Lung microvascular endothelial cell (primary cell): ENCODE results near the gene PFDN4. TPM values are rescaled to one million over a fixed set of nuclear protein-coding genes. Genes with fewer than 3 reads are reported as not detected.

Source experiments
- DNase-seq, 2 donors: peaks; one replicate each; pipeline versions ENCODE4 v3.0.0 to v3.0.0-alpha.2; 2010; ENCODE audit warnings: low read depth in 2 of 2
- total RNA-seq: library from RNA; depleted of rRNA; stranded (reverse); fragments of >200 nt; gene quantifications from 2 replicates; pipeline ENCODE4 v1.2.1, GENCODE V29; 2014

PFDN4 gene, protein sequence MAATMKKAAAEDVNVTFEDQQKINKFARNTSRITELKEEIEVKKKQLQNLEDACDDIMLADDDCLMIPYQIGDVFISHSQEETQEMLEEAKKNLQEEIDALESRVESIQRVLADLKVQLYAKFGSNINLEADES
- 57.5 and 80.9 TPM in 2 replicates for total RNA-seq

DNA sequence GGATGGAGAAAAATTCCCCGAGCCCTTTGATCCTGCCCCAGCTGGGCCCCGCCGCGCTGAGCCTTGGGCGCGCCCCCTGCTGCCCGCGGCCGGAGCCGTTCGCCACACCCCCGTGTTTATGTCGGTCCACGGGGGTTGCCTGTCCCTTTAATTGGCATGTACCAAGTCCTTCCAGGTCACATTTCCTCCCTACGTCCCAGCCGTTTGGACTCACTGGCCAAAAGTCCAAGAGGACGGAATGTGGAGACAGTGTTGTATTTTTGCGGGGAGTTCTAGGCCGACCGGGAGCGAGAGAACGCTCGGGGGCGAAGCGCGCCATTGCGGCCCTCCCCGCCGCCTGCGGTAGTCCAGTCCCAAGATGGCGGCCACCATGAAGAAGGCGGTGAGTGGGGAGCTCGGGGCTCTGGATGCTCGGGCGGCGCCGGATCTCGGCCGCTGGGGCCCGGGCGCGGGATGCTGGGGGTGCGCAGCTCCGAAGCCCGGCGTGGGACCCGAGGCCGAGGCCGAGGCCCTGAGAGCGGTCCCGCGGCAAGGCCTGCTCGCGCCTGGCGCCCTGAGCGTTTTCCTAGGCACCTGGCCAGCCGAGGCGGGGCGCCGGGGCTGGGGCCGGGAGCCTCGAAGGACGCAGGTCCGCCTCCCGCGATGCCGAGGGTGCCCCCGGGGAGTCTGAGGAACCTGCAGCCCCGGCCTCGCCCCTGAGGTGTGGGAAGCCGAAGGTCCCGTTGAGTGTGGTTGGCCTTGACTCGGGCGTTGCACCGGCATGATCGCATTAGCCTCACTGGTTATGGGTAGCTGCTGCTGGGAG is at the start of gene PFDN4:
PFDN4 (plus strand) TSS at position 345 of the 805 bp plus-strand sequence; CDS start at position 359, 14 bp downstream.
- peak; percentile 87 to 90 for DNase-seq

DNA sequence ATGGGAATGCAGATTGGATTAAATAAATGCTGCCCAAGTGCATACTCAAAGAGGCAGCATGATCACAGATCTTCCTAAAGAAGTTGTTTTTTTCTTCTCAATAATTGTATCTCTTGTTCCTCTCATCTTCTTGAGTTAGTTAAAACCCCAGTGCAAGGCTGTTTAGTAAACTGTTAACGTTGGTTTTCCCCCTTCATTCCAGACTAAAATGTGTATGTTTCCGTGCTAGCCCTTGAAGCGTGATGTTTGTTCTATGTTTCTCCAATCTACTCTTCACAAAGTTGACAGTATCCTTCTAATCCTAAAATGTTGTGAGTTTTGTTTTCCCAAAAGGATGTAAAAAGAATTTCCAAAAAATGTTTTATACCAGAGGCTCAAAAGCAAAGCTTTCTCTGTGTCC is 49.7 kb upstream of the PFDN4 start:
- no peak for DNase-seq

DNA sequence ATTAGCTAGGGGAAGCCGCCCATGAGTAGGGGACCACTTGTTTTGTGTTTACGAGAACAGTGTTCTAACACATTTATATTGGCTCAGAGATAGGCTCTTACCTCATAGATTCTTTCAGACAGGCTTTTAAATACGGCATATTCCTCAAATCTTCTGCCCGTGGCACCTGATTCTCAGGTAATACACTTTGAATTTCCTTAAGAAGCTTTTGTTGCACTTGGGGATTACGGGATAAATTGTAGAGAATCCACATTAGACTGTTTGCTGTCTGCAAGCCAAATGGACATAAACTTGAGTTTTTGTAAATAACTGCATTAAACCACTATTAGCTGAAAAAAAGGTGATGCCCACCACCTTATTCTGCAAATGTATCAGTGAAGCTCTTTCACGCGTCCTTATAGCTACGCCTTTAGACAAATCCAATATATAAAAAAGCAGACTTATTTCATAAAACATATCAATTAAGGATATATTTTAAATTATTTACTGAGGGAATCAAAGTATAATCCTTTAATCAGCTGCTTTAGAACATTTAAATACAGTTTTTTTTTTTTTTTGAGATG is 49.0 kb upstream of the PFDN4 start:
- DNase-seq, result no peak

DNA sequence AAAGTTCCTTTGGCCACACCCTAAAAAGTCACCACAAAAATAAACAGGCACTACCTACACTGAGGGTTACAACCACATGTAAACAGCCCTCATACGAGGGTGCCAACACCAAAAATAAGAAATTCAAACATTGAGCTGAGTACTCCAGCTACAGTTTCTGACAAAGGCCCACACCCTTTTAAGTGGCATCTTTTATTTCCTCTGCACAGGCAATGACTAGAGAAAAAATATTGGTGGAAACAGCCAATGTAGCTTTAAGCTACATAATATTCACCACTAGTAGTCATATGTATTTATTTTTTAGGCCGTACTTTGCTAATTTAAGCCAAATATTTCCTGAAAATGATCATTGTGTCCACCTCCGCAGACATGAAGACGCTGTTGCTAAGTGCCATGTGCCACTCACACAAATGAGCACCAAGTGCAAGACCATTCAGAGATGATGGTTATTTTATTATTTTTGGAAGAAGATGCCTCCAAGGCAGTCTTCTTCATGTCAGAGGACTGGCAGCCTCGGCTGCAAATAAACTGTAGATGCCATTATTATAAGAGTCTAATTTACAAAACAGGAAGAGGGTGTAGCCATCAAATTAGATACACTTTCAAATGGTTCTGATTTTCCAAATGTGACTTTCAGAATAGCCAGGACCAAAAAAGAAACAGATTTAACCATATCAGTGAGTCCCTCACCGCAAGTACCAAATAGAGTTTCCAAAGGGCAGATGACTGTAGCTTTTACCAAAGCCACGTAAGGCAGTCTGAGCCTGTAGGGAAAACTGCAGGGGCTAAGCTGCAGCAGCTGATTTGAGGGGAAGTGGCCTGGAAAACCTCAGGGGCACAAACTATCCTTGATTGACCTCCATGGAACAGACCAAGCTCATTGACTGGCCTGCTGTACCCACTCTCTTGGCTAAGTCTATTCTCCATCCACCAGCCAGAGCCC is 47.6 kb upstream of the PFDN4 start:
- no peak for DNase-seq

DNA sequence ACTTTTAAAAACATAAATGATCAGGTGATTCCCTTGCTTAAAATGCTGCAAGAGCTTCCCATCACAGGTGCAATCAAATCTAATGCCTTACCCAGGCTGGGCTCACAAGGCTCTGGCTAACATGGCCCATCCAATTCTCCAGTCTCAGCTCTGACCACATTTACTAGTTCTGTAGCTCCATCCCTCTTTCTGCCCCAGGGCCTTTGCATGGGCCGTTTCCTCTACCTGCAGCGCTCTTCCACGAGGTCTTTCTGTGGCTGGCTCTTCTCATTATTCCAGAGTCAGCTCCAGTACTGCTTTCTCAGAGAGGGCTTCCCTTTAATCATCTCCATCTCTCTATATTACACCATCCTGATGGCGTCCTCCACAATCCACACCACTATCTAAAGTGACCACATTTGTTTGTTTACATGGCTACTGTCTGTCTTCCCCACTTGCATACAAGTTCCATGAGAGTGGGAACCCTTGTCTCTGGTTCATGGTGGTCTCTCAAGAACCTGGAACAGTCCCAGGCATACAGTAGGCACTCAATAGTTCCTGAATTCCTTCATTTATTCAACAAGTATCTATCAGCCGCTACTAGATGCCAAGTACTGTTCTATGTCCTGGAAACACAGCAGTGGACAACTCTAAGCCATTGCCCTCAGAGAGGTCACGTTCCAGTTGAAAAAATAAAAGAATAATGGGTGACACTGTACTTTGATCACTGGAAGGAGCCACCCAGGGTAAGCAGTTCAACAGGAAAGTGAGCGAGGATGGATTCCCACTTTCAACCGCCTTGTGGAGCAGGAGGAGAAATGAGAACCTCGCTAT is 46.7 kb upstream of the PFDN4 start:
- no peak for DNase-seq

DNA sequence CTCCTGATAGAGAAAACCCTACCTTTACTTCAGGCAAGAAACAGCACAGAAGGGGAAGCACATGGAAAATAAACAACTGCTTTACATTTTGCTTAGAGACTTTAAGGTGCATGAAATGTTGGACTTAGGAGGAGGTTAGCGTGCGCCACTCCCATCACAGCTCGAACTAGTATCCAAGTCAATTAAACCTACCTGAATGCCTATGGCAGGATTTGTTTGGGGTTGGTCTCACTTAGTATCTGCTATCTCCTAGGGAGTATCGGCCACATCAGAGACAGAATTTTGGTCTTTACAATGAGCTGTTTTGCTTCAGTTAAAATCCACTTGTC is 46.1 kb upstream of the PFDN4 start:
- no peak for DNase-seq

DNA sequence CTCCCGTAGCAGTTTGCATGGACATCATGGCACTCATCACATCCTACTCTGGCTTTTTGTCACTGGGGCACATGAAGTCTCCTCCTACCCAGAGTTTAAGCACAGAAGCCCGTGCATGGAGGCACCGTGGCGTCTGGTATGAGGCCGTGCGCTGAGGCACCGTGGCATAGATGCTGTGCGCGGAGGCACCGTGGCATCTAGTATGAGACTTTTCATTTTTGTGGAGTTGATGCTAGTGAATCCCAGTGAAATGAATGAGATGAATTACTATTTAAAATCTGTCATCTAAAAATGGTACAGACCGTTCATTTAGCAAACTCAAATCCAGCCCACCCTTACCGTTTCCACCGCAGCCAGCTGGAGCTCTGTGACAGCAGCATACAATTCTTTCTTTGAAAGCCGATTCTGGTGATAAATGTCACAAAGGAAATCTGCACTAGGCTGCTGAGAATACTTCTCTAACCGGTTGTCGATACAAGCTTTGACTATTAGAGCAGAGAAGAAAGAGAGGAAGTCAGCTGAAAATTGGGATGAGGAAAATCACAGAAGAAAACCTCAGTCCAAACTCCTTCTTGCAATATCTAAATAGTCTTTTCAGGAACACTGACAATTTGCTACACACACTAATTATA is 45.4 kb upstream of the PFDN4 start:
- DNase-seq, result no peak

DNA sequence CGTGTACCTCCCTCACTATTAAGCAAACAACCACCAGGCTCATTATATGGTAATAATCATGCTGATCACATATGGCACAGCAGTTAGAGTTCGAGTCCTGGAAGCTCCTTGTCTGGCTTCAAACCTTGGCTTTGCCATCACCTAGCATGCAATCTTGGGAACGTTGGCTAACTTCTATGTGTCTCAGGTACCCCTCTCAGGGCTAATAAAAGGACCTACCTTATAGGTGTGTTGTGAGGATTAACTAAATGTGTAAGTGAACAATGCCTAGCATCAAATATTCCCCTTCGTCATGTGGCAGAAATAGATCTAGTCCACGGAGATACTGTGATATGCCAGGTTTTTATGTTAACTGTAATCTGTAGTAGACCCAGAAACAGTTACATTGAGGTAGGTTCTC is 44.5 kb upstream of the PFDN4 start:
- no peak for DNase-seq

DNA sequence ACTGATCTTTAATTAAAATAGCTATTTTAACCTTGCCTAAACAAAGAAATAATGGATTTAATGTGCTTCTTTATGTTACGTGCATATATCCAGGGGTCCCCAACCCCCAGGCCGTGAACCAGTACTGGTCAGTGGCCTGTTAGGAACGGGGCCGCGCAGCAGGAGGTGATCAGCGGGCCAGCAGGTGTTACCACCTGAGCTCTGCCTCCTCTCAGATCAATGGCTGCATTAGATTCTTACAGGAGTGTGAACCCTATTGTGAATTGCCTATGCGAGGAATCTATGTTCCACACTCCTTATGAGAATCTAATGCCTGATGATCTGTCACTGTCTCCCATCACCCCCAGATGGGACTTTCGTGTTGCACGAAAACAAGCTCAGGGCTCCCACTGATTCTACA is 42.9 kb upstream of the PFDN4 start:
- no peak for DNase-seq

DNA sequence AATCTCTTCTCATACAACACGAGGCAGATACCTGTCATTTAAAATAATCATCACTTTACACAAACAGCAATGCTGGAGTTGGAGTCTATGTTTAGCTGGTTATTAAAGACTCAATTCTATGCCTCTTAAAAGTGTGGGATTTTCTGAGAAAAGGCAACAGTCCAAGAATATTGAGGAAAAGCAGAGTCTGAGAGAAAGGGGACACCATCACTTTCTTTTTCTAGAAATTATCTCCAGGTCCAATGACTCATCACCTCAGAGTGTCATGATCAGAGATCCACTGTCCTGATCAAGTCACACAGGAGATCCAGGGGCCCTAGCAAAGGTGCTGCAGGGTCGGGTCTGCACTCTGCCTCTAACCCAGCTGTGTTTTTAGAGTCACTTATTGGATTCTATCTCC is 42.1 kb upstream of the PFDN4 start:
- DNase-seq, result no peak

DNA sequence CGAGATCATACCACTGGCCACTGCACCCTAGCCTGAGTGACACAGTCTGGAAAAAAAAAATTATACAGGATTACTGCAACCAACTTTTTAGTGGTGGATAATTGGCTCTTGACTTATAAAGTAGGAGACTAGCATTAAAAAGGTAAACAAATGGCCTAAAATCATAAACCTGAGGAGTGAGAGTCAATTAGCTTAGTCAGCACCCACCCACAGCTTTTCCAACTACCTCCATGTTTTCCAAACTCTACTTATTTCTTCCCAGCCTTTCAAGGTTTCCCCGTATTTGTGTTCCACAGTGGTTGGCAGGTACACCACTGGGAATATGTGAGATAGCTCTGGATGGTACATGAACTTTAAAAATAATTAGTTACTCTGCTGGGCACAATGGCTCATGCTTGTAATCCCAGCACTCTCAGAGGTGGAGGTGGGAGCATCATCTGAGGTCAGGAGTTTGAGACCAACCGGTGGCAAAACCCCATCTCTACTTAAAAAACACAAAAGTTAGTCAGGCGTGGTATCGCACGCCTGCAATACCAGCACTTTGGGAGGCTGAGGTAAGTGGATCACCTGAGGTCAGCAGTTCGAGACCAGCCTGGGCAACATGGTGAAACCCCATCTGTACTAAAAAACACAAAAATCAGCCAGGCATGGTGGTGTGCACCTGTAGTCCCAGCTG is 40.8 kb upstream of the PFDN4 start:
- DNase-seq, result no peak

DNA sequence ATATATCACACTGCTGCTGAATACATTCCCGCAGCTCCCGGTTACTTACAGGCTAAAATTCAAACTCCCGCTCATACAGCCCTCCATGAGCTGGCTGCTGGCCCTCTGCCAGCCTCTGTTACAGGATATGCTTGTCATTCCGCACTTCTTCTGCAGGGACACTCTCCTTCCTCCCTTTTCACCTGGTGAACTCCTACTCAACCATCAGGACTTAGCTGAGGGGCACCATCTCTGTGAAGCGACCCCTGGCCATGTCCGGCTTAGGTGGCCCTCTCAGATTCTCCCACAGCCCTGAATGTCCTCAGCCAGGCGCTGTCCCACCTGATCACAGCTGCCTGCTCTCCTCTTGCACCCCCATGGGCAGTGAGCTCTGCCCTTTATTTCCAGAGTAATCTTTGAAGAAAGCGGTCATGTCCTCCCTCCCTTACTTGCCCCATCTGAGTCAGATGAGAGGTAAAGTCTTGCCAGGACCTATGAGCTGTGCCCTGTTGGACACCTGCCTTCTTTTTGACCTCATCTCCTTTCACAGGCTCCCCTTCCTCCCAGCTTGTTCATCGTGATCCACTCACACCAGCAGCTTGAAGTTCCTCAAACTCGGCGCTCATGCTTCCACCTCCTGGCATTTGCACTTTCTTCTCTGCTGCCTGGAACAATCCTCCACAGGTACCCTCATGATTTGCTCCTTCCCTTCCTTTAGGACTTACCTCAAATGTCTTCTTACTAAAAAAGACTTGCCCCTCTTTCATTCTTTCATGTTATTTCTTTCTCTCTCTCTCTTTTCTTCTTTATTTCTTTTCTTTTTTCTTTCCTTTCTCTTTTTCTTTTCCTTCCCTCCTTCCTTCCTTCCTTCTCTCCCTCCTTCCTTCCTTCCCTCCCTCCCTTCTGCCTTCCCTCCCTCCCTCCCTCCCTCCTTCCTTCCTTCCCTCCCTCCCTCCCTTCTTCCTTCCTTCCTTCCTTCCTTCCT is 39.7 kb upstream of the PFDN4 start:
- peak in 1 of 2 donors; percentile 54 for DNase-seq

DNA sequence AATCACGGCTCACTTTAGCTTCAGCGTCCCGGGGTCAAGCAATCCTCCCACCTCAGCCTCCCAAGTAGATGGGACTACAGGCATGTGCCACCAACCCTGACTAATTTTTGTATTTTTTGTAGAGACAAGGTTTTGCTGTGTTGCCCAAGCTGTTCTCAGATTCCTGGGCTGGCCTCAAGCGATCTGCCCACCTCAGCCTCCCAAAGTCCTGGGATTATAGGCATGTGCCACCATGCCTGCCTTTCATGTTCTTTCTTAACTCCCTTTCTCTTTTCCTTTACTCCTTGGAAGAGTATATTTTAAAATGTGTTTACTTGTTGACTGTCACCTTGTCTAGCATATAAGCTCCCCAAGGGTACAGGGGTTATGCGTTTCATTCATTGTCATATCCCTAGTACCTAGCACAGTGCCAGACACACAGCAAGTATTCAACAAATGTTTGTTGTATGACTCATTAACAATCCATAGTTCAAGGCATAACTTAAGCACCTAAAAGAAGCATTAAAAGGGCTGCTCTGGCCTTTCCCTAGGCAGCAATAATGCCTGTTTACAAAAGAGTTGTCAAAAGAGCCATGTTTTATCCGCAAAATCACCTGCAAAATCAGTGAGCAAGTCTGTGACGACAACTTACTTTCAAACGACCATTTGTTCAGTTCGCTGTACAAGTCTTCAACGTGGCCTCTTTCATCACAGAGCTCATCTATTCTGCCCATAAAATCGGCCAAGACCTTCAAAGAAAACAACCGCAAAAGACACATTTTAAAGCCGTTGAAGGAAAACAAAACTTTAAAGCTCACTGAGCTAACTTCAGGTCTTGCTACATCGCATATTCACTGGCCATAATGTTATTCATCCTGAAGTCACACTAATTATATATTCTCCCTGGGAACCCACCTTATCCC is 38.7 kb upstream of the PFDN4 start:
- DNase-seq, result no peak

DNA sequence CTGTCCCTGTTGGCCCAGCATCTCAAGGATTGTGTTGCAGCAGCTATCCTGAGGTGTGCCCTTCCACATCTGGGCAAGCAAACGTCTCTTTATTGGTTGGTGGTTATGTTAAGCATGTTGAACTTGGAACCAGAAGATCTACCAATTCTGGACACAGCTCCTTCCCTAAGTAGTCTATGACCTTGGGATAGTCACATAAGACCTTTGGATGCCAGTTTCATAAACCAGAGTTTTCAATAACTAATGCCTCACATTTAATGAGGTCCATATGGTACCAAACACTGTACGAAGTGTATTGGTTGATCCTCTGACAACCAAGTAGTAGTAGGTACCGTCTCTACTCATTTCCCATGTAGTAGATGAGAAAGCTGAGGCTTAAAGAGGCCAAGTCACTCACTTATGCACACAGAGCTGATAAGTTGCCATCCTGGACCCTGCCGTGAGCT is 37.8 kb upstream of the PFDN4 start:
- no peak for DNase-seq

DNA sequence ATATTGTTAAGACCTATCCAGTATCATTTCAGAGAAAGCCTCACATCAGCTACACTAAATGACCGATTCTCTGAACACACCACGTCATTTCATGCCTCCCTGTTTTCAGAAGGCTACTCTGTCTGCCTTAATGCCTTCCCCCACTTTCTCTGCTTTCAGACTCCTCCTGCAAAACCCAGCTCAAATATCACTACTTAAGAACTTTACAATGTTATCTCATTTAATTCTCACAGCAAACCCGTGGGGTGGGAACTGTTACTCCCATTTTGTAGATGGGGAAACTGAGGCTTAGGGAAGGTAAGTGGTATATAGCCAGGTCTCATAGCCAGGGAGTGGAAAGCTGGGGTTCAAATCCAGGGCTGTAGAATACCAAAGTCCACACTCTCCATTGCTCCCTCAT is 36.9 kb upstream of the PFDN4 start:
- DNase-seq, result no peak

DNA sequence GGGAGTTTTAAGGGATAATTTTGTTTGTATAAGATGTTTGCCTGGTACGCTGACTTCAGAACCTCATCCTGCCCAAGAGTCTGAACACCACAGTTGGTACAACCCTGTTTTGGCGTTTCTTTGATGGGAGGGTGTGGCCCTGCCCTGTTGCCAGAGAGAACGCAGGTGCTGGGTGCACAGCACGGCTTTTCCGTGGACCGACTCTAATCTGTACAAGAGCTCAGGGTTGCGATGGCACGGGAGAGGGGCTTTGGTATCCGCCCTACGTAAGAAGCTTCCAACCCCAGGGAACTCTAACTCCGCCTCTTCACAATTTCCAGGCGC is 35.4 kb upstream of the PFDN4 start:
- no peak for DNase-seq

DNA sequence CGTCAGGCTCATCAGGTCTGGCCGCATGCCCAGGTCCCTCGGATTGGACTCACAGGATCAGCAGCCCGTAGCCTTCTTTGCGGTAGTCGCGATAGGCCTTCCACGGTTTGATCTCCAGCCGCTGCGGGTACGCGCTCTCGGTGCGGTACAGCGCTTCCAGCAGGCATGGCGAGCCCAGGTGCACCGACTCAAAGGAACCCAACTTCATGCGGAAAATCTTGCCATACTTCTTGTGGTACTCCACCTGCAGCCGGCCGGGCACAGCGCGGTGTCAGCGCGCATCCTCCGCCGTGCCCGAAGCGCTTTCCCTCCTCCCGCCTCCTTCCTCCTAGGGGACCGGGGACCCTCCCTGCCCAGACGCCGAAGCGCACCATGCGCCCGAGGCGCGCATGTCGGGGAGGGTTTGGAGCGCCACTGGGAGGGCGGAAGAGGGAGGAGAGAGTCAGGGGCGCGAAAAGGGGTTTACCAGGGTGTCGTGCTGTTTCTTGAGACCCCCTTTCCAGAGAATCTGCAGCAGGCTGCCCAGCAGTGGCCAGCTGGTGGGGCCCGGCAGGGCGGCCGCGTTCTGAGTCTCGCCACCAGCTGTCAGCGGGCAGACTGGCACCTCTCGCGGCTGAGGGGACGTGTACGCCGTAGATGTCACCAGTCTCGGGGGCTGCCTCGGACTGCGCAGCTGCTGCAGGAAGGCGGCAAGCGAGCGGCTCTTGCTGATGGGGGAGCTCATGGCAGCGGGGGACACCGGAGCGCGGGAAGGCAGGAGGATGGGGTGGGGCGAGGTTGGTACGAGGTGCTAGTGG is 34.8 kb upstream of the PFDN4 start:
- no peak for DNase-seq
